ENCODE measurements around the gene STH.

DNA sequence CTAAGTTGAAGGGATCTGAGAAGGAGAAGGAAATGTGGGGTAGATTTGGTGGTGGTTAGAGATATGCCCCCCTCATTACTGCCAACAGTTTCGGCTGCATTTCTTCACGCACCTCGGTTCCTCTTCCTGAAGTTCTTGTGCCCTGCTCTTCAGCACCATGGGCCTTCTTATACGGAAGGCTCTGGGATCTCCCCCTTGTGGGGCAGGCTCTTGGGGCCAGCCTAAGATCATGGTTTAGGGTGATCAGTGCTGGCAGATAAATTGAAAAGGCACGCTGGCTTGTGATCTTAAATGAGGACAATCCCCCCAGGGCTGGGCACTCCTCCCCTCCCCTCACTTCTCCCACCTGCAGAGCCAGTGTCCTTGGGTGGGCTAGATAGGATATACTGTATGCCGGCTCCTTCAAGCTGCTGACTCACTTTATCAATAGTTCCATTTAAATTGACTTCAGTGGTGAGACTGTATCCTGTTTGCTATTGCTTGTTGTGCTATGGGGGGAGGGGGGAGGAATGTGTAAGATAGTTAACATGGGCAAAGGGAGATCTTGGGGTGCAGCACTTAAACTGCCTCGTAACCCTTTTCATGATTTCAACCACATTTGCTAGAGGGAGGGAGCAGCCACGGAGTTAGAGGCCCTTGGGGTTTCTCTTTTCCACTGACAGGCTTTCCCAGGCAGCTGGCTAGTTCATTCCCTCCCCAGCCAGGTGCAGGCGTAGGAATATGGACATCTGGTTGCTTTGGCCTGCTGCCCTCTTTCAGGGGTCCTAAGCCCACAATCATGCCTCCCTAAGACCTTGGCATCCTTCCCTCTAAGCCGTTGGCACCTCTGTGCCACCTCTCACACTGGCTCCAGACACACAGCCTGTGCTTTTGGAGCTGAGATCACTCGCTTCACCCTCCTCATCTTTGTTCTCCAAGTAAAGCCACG, 28.3 kb downstream of the STH start:
- TF ChIP-seq AEBP2 (tag by site-specific recombination; IDR thresholded peaks at IDR 0.05; ENCODE audit: borderline replicate concordance) (no peak), ZNF138 (tag by site-specific recombination; IDR thresholded peaks at IDR 0.05; ENCODE audit: borderline replicate concordance) (no peak), ZBTB1 (tag by site-specific recombination; IDR thresholded peaks at IDR 0.05) (no peak), CTCF (tag by site-specific recombination; IDR thresholded peaks at IDR 0.05) (no peak)
- TF ChIP-seq, protein P1, sequence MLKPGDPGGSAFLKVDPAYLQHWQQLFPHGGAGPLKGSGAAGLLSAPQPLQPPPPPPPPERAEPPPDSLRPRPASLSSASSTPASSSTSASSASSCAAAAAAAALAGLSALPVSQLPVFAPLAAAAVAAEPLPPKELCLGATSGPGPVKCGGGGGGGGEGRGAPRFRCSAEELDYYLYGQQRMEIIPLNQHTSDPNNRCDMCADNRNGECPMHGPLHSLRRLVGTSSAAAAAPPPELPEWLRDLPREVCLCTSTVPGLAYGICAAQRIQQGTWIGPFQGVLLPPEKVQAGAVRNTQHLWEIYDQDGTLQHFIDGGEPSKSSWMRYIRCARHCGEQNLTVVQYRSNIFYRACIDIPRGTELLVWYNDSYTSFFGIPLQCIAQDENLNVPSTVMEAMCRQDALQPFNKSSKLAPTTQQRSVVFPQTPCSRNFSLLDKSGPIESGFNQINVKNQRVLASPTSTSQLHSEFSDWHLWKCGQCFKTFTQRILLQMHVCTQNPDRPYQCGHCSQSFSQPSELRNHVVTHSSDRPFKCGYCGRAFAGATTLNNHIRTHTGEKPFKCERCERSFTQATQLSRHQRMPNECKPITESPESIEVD (tag by site-specific recombination; IDR thresholded peaks at IDR 0.05) = no peak

Data from HEK293 (cell line).